Measurements from ENCODE around the gene DPH1.

DNA sequence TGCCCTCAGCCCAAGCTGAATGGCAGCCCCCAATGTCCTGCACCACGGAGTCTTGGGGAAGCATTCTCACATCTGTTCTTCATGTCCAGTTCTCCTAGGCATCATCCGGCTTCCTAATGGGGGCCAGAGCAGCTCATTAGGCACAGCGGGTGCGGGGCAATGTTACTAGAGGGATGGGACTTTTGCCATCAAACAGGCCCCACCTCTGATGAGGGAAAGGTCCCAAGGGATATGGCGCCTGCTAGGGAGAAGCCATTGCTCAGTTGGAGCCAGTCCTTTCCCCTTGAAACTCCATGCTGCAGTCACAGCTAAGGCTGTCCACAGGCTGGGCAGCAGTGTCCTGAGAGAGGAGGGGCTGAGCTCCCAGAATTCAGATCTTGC is 1.7 kb upstream of the DPH1 start:
- TF ChIP-seq CTCF (IDR thresholded peaks at IDR 0.05) (no peak), POLR2A (IDR thresholded peaks at IDR 0.05) (no peak)

All from Peyer's patch (tissue), 4 donors.